ENCODE data around the gene TUBB2B.
A peak's percentile ranks its signal among the peaks of the same experiment; 100 is the strongest.
"Not testable (repeated sequence)": the region's sequence is repeated elsewhere in the genome, so short reads cannot be mapped to it uniquely, and the experiment has no call there.

Gene TUBB2B

DNA sequence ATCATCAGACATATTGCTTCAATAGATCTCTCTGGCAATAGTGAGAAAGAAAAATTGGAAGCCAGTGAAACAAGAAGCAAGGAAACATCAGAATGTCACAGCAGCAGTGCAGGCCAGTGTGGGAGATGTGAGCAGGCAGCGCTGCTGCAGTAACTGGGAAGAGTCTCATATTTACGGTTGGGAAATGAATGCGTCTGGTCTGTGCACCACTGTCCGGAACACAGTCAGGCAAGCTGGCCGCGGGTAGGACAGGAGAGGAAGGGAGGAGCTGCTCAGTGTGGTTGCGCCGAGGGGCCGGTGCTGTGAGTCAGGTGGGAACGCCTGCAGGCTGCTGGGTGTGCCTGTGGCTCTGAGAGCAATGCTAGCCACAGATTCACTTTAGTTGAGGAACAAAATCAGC, 24.9 kb upstream of the TUBB2B start:
- Histone ChIP-seq H3K4me1 (ENCODE audit: control insufficient read depth, insufficient read depth, low read length) (peaks cover 21% of the 10 kb centered on the region), H3K9ac (ENCODE audit: low read length) (no peak overlapping the region), H3K27me3 (ENCODE audit: control insufficient read depth, insufficient read depth, low read length) (peaks cover 5% of the 10 kb centered on the region), H3K9me3 (ENCODE audit: control insufficient read depth, low read length) (no peaks in the 10 kb centered on the region), H3K4me3 (ENCODE audit: low read length) (no peak overlapping the region), H3K36me3 (ENCODE audit: control insufficient read depth, insufficient read depth, low read length) (no peaks in the 10 kb centered on the region)

DNA sequence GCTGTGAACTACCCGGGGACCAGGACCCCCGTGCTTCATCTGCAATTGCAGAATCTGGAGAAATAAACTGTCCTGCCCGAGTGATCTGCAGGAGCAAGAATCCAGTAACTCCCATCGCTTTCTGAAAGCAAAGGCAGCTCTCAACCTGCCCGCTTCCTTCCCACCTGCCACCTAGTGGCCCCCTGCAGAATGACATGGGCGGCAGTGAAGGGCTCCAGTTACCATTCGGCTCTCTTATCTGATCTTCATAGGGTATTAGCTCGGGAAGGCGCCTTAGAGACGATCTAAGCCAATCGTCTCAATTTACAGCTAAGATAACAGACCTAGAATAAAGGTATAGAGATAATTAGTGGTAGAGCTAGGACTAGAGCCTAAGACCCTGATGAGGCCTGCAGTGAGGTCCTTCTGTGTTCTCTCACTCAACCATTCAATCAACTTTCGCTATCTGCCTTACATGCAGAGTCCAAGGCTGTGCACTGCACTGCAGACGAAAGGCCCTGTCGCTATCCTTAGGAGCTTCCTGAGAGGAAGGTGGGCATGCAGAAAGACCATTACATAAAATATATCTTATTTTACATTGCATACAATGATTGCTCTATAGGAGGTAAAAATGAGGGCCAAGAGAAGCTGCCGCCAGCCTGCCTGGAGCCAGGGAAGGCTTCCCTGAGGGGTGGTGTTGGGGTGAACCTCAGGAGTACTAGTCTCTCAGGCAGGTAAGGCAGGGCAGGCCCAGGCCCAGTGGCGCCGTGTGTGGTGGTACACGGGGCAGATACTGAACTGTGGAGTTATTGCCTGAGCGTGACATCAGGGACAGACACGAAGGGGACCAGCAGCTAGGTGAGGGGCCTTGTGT, 24.2 kb upstream of the TUBB2B start:
- Histone ChIP-seq H3K27me3 (ENCODE audit: control insufficient read depth, insufficient read depth, low read length) (peaks cover 5% of the 10 kb centered on the region), H3K9ac (ENCODE audit: low read length) (no peak overlapping the region), H3K4me1 (ENCODE audit: control insufficient read depth, insufficient read depth, low read length) (peaks cover 22% of the 10 kb centered on the region), H3K4me3 (ENCODE audit: low read length) (no peak overlapping the region), H3K36me3 (ENCODE audit: control insufficient read depth, insufficient read depth, low read length) (no peaks in the 10 kb centered on the region), H3K9me3 (ENCODE audit: control insufficient read depth, low read length) (no peaks in the 10 kb centered on the region)

DNA sequence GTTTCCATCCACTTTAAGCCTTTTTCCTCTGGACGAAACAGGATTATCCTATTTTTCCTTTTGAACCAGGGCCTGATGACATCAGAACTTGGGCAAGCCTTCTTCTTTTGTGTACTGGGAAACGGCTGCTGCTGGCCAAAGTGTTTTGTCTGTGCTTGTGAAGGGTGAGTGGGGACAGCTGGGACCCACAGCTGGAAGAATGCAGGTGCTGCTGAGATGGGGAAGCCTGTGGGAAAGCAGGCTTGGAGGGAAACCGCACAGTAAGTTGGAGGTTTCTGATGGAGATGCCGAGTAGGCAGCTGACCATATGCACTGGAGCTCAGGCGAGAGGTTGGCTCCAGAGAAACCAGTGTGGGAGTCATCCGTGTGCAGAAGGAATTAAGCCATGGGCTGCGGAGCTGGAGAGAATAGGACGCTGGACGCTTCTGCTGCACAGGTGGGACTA, 22.8 kb upstream of the TUBB2B start:
- H3K9ac ChIP-seq (ENCODE audit: low read length), result no peak overlapping the region
- peaks cover 5% of the 10 kb centered on the region for H3K27me3 ChIP-seq (ENCODE audit: control insufficient read depth, insufficient read depth, low read length)
- peaks cover 22% of the 10 kb centered on the region for H3K4me1 ChIP-seq (ENCODE audit: control insufficient read depth, insufficient read depth, low read length)
- no peaks in the 10 kb centered on the region for H3K36me3 ChIP-seq (ENCODE audit: control insufficient read depth, insufficient read depth, low read length)
- H3K9me3 ChIP-seq (ENCODE audit: control insufficient read depth, low read length), result no peaks in the 10 kb centered on the region
- H3K4me3 ChIP-seq (ENCODE audit: low read length), result no peak overlapping the region

DNA sequence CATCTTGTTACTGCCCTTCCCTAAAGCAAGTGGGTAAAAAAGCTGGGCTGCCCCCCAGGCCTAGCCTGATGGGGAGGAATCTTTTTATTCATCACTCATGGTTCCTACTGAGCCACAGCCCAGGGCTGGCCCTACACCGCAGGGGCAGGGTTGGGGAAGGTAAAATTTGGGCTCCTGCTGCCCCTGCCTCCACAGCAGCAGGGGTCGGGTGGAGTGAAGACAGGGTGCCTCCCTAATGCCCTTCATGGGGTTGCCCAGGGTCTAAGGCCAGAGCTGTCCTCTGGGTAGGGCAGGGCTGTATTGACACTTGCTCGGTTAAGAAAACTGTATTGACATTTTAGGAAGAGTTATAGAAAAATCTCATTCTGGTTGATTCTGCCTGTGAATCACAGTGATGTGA, 22.4 kb upstream of the TUBB2B start:
- peaks cover 22% of the 10 kb centered on the region for H3K4me1 ChIP-seq (ENCODE audit: control insufficient read depth, insufficient read depth, low read length)
- peaks cover 5% of the 10 kb centered on the region for H3K27me3 ChIP-seq (ENCODE audit: control insufficient read depth, insufficient read depth, low read length)
- no peaks in the 10 kb centered on the region for H3K36me3 ChIP-seq (ENCODE audit: control insufficient read depth, insufficient read depth, low read length)
- no peak overlapping the region for H3K9ac ChIP-seq (ENCODE audit: low read length)
- H3K4me3 ChIP-seq (ENCODE audit: low read length), result no peak overlapping the region
- no peaks in the 10 kb centered on the region for H3K9me3 ChIP-seq (ENCODE audit: control insufficient read depth, low read length)

DNA sequence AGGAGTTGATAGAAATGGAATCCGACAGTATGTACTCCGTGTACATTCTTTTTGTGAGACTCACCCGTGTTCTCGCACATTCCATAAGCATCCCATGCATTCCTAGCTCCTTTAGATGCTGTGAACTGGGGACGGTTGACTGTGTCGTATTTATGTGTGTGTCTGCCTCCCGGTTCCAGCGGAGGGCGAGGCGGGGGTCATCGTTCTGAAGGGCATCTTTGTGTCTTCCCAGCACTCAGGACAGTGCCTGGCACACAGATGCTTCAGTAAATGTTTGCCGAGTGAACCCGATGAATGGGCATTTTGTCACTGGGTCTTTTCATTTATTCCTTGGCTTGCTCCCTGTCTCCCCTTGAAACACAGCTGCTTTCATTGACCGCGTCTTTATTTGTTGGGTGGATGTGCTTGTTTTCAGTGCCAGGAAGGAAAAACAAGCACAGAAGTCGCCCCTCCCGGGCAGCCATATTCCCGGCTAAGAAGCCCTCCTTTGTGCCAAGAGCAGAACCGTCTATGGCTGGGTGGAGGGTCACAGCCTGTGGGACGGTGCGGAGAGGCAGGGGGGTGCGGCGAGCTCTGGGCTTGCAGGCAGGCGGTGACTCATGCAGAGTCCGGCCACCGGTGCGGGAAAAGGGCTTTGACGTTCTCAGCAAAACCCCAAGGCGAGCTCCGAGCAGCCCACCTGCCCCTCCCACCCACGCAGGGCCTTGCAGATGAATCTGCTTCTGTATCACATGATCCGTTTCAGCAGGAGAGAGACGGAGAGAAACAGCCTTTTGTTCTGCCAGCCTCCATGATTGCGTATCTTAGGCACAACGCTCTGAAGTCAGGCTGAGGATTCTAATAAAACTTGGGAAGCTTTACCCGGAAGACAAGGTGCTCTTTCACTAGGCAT, 20.0 kb upstream of the TUBB2B start:
- H3K9ac ChIP-seq (ENCODE audit: low read length), result peak overlapping the region; percentile 55
- H3K27me3 ChIP-seq (ENCODE audit: control insufficient read depth, insufficient read depth, low read length), result peaks cover 5% of the 10 kb centered on the region
- H3K4me3 ChIP-seq (ENCODE audit: low read length), result peak overlapping the region; percentile 3
- H3K4me1 ChIP-seq (ENCODE audit: control insufficient read depth, insufficient read depth, low read length), result peaks cover 22% of the 10 kb centered on the region
- H3K36me3 ChIP-seq (ENCODE audit: control insufficient read depth, insufficient read depth, low read length), result no peaks in the 10 kb centered on the region
- no peaks in the 10 kb centered on the region for H3K9me3 ChIP-seq (ENCODE audit: control insufficient read depth, low read length)

DNA sequence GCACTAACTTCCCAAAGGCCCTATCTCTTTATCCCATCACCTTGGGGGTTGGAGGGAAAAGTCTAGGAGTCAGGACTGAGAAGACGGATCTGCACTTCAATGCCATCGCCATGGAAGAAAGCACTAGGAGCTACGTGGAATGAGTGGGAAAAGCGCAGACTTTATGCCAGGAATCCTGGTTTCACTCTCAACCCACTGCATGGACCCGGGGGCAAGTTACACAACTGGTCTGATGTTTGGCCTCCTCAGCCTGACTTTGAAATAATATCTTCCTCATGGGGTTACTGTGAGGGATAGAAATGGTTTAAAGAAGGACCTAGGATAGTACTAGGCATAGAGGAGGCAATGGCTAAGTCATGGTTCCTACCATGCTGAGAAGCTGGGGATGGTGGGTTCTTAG, 17.8 kb upstream of the TUBB2B start:
- H3K36me3 ChIP-seq (ENCODE audit: control insufficient read depth, insufficient read depth, low read length), result no peaks in the 10 kb centered on the region
- H3K4me1 ChIP-seq (ENCODE audit: control insufficient read depth, insufficient read depth, low read length), result peaks cover 13% of the 10 kb centered on the region
- H3K4me3 ChIP-seq (ENCODE audit: low read length), result no peak overlapping the region
- no peak overlapping the region for H3K9ac ChIP-seq (ENCODE audit: low read length)
- H3K9me3 ChIP-seq (ENCODE audit: control insufficient read depth, low read length), result no peaks in the 10 kb centered on the region
- H3K27me3 ChIP-seq (ENCODE audit: control insufficient read depth, insufficient read depth, low read length), result peaks cover 5% of the 10 kb centered on the region

DNA sequence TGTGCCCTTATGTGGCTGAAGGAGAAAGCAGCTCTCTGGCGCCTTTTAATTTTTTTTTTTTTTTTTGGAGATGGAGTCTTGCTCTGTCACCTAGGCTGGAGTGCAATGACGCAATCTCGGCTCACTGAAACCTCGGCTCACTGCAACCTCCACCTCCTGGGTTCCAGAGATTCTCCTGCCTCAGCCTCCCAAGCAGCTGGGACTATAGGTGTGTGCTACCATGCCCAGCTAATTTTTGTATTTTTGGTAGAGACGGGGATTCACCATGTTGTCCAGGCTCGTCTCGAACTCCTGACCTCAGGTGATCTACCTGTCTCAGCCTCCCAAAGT, 17.3 kb upstream of the TUBB2B start:
- peaks cover 13% of the 10 kb centered on the region for H3K4me1 ChIP-seq (ENCODE audit: control insufficient read depth, insufficient read depth, low read length)
- H3K9me3 ChIP-seq (ENCODE audit: control insufficient read depth, low read length); H3K36me3 ChIP-seq (ENCODE audit: control insufficient read depth, insufficient read depth, low read length); H3K27me3 ChIP-seq (ENCODE audit: control insufficient read depth, insufficient read depth, low read length); H3K4me3 ChIP-seq (ENCODE audit: low read length); H3K9ac ChIP-seq (ENCODE audit: low read length): not testable (repeated sequence)

DNA sequence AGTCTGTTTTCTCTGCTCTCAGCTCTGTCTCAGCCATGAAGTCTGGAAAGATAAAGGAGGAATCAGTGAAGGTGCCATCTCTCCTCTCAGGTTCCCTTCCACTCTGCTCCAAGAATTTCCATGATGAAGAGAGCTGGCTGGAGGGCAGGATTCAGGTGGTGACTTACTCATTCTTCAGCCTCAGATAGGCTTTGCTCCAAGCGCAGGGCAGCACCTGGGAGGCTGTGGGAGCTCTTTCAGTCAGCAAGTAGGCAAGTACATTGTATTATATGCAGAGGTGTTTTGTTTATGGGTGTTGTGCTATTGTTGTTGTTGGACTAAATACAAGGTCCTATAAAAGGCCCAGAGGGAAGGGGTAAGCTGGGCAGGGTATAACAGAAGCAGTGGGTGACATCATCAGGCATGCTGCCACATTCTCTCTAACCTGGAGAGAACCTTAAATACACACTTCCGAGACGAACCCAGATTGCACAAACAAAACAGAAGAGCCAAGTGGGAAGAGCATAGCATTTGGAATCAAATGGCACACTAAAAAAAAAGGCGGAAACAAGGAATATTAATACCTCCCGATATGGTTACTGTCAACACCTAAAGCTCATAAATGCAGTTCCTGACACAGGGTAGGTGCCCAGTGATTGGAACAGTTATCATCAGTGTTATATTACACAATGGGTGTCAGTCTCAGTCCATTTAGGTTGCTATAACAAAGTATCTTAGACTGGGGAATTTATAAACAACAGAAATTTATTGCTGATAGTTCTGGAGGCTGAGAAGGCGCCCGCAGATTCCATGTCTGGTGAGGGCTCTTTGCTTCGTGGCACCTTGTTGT, 16.8 kb upstream of the TUBB2B start:
- Histone ChIP-seq H3K4me3 (ENCODE audit: low read length) (no peak overlapping the region), H3K9me3 (ENCODE audit: control insufficient read depth, low read length) (no peaks in the 10 kb centered on the region), H3K36me3 (ENCODE audit: control insufficient read depth, insufficient read depth, low read length) (no peaks in the 10 kb centered on the region), H3K9ac (ENCODE audit: low read length) (no peak overlapping the region), H3K4me1 (ENCODE audit: control insufficient read depth, insufficient read depth, low read length) (peaks cover 13% of the 10 kb centered on the region), H3K27me3 (ENCODE audit: control insufficient read depth, insufficient read depth, low read length) (peaks cover 5% of the 10 kb centered on the region)

DNA sequence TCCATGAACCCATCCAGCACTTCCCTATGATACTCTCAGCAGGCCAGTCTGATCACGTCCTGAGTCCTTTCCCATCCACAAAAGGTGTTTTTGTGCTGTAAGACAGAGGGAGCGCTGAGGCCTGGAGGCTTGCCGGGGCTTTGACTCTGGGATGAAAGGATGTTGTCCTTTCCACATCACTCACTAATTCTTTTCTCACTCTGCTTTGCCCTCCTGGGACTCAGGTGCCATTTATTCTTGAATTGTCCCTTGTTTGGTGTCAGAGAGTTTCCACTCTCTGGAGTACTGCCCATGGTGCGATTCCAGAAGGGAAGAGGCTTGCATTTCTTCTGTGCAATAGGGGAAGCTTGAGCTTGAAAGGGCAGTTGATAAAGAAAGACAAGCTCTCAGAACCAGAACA, 15.3 kb upstream of the TUBB2B start:
- no peak overlapping the region for H3K4me3 ChIP-seq (ENCODE audit: low read length)
- peaks cover 7% of the 10 kb centered on the region for H3K27me3 ChIP-seq (ENCODE audit: control insufficient read depth, insufficient read depth, low read length)
- H3K36me3 ChIP-seq (ENCODE audit: control insufficient read depth, insufficient read depth, low read length), result no peaks in the 10 kb centered on the region
- peaks cover 4% of the 10 kb centered on the region for H3K4me1 ChIP-seq (ENCODE audit: control insufficient read depth, insufficient read depth, low read length)
- H3K9ac ChIP-seq (ENCODE audit: low read length), result no peak overlapping the region
- no peaks in the 10 kb centered on the region for H3K9me3 ChIP-seq (ENCODE audit: control insufficient read depth, low read length)

DNA sequence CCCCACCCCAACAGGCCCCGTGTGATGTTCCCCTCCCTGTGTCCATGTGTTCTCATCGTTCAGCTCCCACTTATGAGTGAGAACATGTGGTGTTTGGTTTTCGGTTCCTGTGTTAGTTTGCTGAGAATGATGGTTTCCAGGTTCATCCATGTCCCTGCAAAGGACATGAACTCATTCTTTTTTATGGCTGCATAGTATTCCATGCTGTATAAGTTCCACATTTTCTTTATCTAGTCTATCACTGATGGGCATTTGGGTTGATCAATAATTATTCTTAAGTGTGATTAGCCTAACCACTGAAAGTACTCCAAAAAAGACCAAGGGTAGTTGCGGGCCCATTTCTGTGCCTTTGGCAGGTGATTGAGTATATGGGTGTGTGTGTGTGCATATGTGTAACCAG, 14.3 kb upstream of the TUBB2B start:
- not testable (repeated sequence) for H3K9me3 ChIP-seq (ENCODE audit: control insufficient read depth, low read length); H3K36me3 ChIP-seq (ENCODE audit: control insufficient read depth, insufficient read depth, low read length); H3K27me3 ChIP-seq (ENCODE audit: control insufficient read depth, insufficient read depth, low read length); H3K9ac ChIP-seq (ENCODE audit: low read length); H3K4me1 ChIP-seq (ENCODE audit: control insufficient read depth, insufficient read depth, low read length); H3K4me3 ChIP-seq (ENCODE audit: low read length)

DNA sequence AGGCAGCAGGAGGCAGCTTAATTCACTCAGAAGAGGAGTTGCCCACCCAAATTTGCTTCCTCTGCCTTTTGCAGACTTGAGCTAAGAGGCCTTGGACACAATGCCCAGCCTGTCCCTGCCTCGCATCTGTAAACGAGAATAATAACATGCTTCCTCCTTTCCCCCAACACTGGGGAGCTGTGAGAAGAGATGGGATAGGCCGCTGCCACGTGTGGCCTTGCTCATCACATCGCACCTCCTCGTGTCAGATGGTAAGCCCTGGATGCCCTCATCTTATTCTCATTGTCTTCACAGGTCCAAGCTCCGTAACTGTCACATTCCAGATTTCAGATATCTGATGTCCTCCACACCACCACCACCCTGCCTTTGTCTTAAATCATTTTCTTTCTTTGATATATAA, 13.1 kb upstream of the TUBB2B start:
- Histone ChIP-seq H3K9me3 (ENCODE audit: control insufficient read depth, low read length) (no peaks in the 10 kb centered on the region), H3K27me3 (ENCODE audit: control insufficient read depth, insufficient read depth, low read length) (peaks cover 10% of the 10 kb centered on the region), H3K4me3 (ENCODE audit: low read length) (no peak overlapping the region), H3K9ac (ENCODE audit: low read length) (no peak overlapping the region), H3K4me1 (ENCODE audit: control insufficient read depth, insufficient read depth, low read length) (no peaks in the 10 kb centered on the region), H3K36me3 (ENCODE audit: control insufficient read depth, insufficient read depth, low read length) (no peaks in the 10 kb centered on the region)
